K562 (cell line): Measurements from ENCODE around the gene DPP8. TPM values are rescaled to one million over a fixed set of nuclear protein-coding genes. Genes with fewer than 3 reads are reported as not detected.

ENCODE experiments used
- ATAC-seq: fragments of 200-7000 bp; cut with Tn5 transposase; 3 replicates; pipeline ENCODE4 v1.9.1; 2020; ENCODE audit warnings: moderate library complexity
- BruUV-seq: library from RNA; stranded (reverse); fragments of 400-500 nt; replicated peaks from 2 replicates; lab custom pipeline; 2021; lab: Mats Ljungman, UMichigan
- CTCF ChIA-PET: fragments of 300-600 bp; formaldehyde crosslinking; extraction: SDS; loops from one replicate; lab custom pipeline; 2021; ENCODE audit warnings: low intra/inter-chr PET ratio; lab: Yijun Ruan, JAX
- POLR2A ChIA-PET: fragments of 300-600, 350-650 bp; sonication (Branson Sonifier 250); formaldehyde crosslinking; extraction: SDS; loops from one replicate; lab custom pipeline; 2021; ENCODE audit warnings: antibody characterized with exemption, inconsistent platforms; lab: Yijun Ruan, JAX
- DNase-seq, 4 experiments: peaks; one replicate each; pipeline versions ENCODE4 v3.0.0 to v3.0.0-alpha.2; 2011 to 2018; ENCODE audit warnings: low spot score in 3 of 4, mixed read lengths in 3 of 4; ENCODE audit errors: extremely low read depth in 1 of 4
- FAIRE-seq: peaks from 2 replicates; lab custom pipeline; 2011; peaks lifted over from hg19 to GRCh38; lab: Jason Lieb, UNC
- H2AFZ ChIP-seq: 2 replicates; pipeline ENCODE4 v1.6.0; 2011; ENCODE audit warnings: low read depth, low read length, control low read depth, inconsistent platforms
- H3K27ac ChIP-seq: fragments of 200-600 bp; 3 replicates; pipeline ENCODE4 v1.8.0; 2011; ENCODE audit warnings: low read depth, mild to moderate bottlenecking, control low read depth, inconsistent platforms, low read length, moderate library complexity, mixed read lengths; ENCODE audit errors: extremely low read depth
- H3K27me3 ChIP-seq, 2 experiments: fragments of 300-600 bp in 1 of 2; 2 replicates in 1 of 2; 3 replicates in 1 of 2; pipeline versions ENCODE4 v1.6.0 to v1.8.0; 2011; ENCODE audit warnings: inconsistent platforms in 2 of 2, low read length in 2 of 2, mild to moderate bottlenecking in 1 of 2, mixed read lengths in 1 of 2, moderate library complexity in 1 of 2; ENCODE audit not compliant: control insufficient read depth in 2 of 2, insufficient read depth in 2 of 2
- H3K36me3 ChIP-seq: fragments of 300-600 bp; 3 replicates; pipeline ENCODE4 v1.8.0; 2011; ENCODE audit warnings: mild to moderate bottlenecking, low read length, inconsistent platforms; ENCODE audit not compliant: control insufficient read depth, insufficient read depth
- H3K4me1 ChIP-seq, 2 experiments: fragments of 200-600 bp in 1 of 2; replicated peaks in 1 of 2; 2 replicates in 1 of 2; 3 replicates in 1 of 2; pipeline versions ENCODE4 v1.5.1 to v1.8.0; 2011; ENCODE audit warnings: inconsistent platforms in 2 of 2, low read length in 2 of 2, mild to moderate bottlenecking in 1 of 2, mixed read lengths in 1 of 2, moderate library complexity in 1 of 2; ENCODE audit not compliant: control insufficient read depth in 2 of 2, insufficient read depth in 2 of 2
- H3K4me2 ChIP-seq: 2 replicates; pipeline ENCODE4 v1.6.1; 2011; ENCODE audit warnings: low read length, control low read depth, inconsistent platforms, mixed read lengths; ENCODE audit not compliant: insufficient read depth
- H3K4me3 ChIP-seq: fragments of 200-600 bp; sonication (generic), shearing (Covaris generic); 2 replicates; pipeline ENCODE4 v1.5.1; 2016; ENCODE audit warnings: control low read depth, inconsistent platforms
- H3K79me2 ChIP-seq: fragments of 200-600 bp; 3 replicates; pipeline ENCODE4 v1.8.0; 2011; ENCODE audit warnings: low read length, inconsistent platforms; ENCODE audit not compliant: control insufficient read depth, insufficient read depth
- H3K9ac ChIP-seq, 2 experiments: 2 replicates each; pipeline versions ENCODE4 v1.6.0 to v1.6.1; 2011; ENCODE audit warnings: low read depth in 2 of 2, low read length in 2 of 2, control low read depth in 1 of 2, inconsistent platforms in 1 of 2, mild to moderate bottlenecking in 1 of 2, mixed read lengths in 1 of 2; ENCODE audit not compliant: insufficient read depth in 1 of 2
- H3K9me1 ChIP-seq: one replicate; pipeline ENCODE4 v1.6.0; 2011; ENCODE audit warnings: inconsistent platforms, mild to moderate bottlenecking, low read length, moderate library complexity; ENCODE audit not compliant: control insufficient read depth, insufficient read depth
- H3K9me3 ChIP-seq: replicated peaks from 2 replicates; pipeline ENCODE4 v1.5.1; 2011; ENCODE audit warnings: low read depth, low read length, inconsistent platforms; ENCODE audit not compliant: control insufficient read depth, insufficient read depth
- H4K20me1 ChIP-seq: replicated peaks from 2 replicates; pipeline ENCODE4 v1.6.1; 2011; ENCODE audit warnings: low read length, inconsistent platforms, mixed read lengths; ENCODE audit not compliant: control insufficient read depth, insufficient read depth
- COPS2 ChIP-seq: fragments of 450-650 bp; conservative IDR thresholded peaks from 2 replicates; pipeline ENCODE4 v1.6.1; 2016; ENCODE audit warnings: mild to moderate bottlenecking, moderate library complexity
- CREB1 ChIP-seq, 2 experiments: sonication (generic) in 1 of 2; formaldehyde crosslinking in 1 of 2; IDR thresholded peaks; 2 replicates each; pipeline versions ENCODE4 v1.6.1 to v1.8.0; 2012 to 2022; ENCODE audit warnings: inconsistent platforms in 1 of 2, mild to moderate bottlenecking in 1 of 2, missing genetic modification reagents in 1 of 2, moderate library complexity in 1 of 2
- DACH1 ChIP-seq: fragments of 450-650 bp; IDR thresholded peaks from 2 replicates; pipeline ENCODE4 v1.6.1; 2018; ENCODE audit not compliant: partially characterized antibody
- ELF2 ChIP-seq: fragments of 250-450 bp; sonication (Bioruptor Pico); IDR thresholded peaks from 2 replicates; pipeline ENCODE4 v1.5.0; 2021; ENCODE audit warnings: mild to moderate bottlenecking
- NUFIP1 ChIP-seq: fragments of 450-650 bp; IDR thresholded peaks from 2 replicates; pipeline ENCODE4 v1.6.1; 2018; ENCODE audit not compliant: partially characterized antibody
- TRIM28 ChIP-seq: fragments of 450-650 bp; IDR thresholded peaks from 2 replicates; pipeline ENCODE4 v1.6.1; 2017
- ZFP1 ChIP-seq: fragments of 450-650 bp; formaldehyde crosslinking; IDR thresholded peaks from 2 replicates; pipeline ENCODE4 v1.4.0; 2020; ENCODE audit warnings: mild to moderate bottlenecking, mixed read lengths
- WGBS: fragments of 100-300 bp; shearing (Covaris generic); methylation state at CpG from one replicate; pipeline ENCODE4 v1.1.6; 2016; ENCODE audit warnings: low coverage, mixed read lengths; ENCODE audit not compliant: insufficient coverage; ENCODE audit errors: missing lambda C conversion rate; 5-methylcytosine and 5-hydroxymethylcytosine counted together
- in situ Hi-C: fragments of 300-500 bp; cut with MboI; formaldehyde crosslinking; loops from 4 replicates; pipeline ENCODE4 v1.15.0; 2018; ENCODE audit warnings: inconsistent platforms, mixed read lengths
- intact Hi-C: fragments of 100-400 bp; cut with micrococcal nuclease; formaldehyde crosslinking; loops from 2 replicates; pipeline ENCODE4 v1.14.2; 2022
- polyA plus RNA-seq, 8 experiments: library from polyadenylated mRNA; depleted of rRNA in 4 of 8; stranded (reverse) in 5 of 8; unstranded in 3 of 8; fragments of >200 nt; fragmentation: Nextera tagmentation in 2 of 8; fragmentation: Illumina TruSeq in 1 of 8; extraction: Ambion mirVana in 2 of 8; extraction: Trizol in 1 of 8; gene quantifications; 2 replicates each; pipeline versions ENCODE4 v1.2.1 to v1.2.3, GENCODE V29; 2011 to 2014; ENCODE audit warnings: inconsistent platforms in 1 of 8, missing spikeins in 1 of 8
- total RNA-seq, 7 experiments: library from RNA; depleted of rRNA in 6 of 7; stranded (reverse); fragments of >200 nt in 6 of 7; fragmentation: Illumina TruSeq in 2 of 7; extraction: Trizol in 2 of 7; gene quantifications; 2 replicates each; pipeline versions ENCODE4 v1.2.1 to v1.2.3, GENCODE V29; 2011 to 2021; ENCODE audit warnings: low replicate concordance in 1 of 7
- TF ChIP-seq, protein P1 (sequence below): fragments of 450-650 bp; formaldehyde crosslinking; IDR thresholded peaks from 2 replicates; pipeline ENCODE4 v1.4.0; 2022; ENCODE audit warnings: missing genetic modification characterization
- TF ChIP-seq, protein P2 (sequence below): IDR thresholded peaks from 2 replicates; pipeline ENCODE4 v1.6.1; 2011; ENCODE audit not compliant: insufficient read length; ENCODE audit errors: extremely low read depth
- TF ChIP-seq, protein P3 (sequence below): sonication (generic); formaldehyde crosslinking; IDR thresholded peaks from 2 replicates; pipeline ENCODE4 v1.8.1; 2023; ENCODE audit warnings: missing genetic modification reagents, mild to moderate bottlenecking, borderline replicate concordance
- TF ChIP-seq, protein P4 (sequence below): fragments of 250-450 bp; sonication (Bioruptor Pico); IDR thresholded peaks from 2 replicates; pipeline ENCODE4 v1.8.0; 2022; ENCODE audit warnings: moderate library complexity, mild to moderate bottlenecking, inconsistent platforms

Gene DPP8
- total and polyA plus RNA-seq, 9 of the 15 experiments (the other 6 are each of a cell fraction or from before 2014, with no cell fraction given): 5.5 to 36.7 (median 20.7) TPM

DNA sequence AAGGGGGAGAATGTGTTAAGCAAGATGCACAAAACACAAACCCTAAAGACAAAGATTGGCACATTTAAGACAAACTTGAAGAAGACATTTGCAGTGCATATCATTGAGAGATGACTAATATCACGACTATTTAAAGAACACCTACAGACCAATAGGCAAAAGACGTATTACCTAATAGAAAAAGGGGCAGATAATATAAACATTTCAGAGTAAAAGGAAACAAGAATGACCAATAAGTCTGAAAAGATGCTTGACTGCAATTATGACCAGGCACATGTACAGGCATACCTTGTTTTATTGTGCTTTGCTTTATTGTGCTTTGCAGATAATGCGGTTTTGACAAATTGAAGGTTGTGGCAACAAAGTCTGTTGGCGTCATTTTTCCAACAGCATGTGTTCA, 17.7 kb upstream of the DPP8 start:
- Histone ChIP-seq H4K20me1 (peaks cover 29% of the 10 kb centered on the region), H3K9ac (no peak overlapping the region), H3K4me2 (no peak overlapping the region), H3K9me3 (no peaks in the 10 kb centered on the region), H3K79me2 (peaks cover 93% of the 10 kb centered on the region), H3K27me3 (no peaks in the 10 kb centered on the region), H3K27ac (no peak overlapping the region), H3K9me1 (no peaks in the 10 kb centered on the region), H3K4me1 (peaks cover 16% of the 10 kb centered on the region in 2 experiments; a peak in 4 of 5 replicates), H3K36me3 (peaks cover 45% of the 10 kb centered on the region; the same call in 2 of the 3 replicates), H3K4me3 (no peak overlapping the region), H2AFZ (no peak overlapping the region)
- DNase-seq (no peak), FAIRE-seq (no peak), ATAC-seq (no peak)
- POLR2A ChIA-PET: no interaction called here
- intact Hi-C loops (no loop called here), in situ Hi-C loops (no loop called here)
- WGBS: 99% methylated on average over 4 of the region's 4 CpGs
- CTCF ChIA-PET: no interaction called here
- TF ChIP-seq, protein P1, sequence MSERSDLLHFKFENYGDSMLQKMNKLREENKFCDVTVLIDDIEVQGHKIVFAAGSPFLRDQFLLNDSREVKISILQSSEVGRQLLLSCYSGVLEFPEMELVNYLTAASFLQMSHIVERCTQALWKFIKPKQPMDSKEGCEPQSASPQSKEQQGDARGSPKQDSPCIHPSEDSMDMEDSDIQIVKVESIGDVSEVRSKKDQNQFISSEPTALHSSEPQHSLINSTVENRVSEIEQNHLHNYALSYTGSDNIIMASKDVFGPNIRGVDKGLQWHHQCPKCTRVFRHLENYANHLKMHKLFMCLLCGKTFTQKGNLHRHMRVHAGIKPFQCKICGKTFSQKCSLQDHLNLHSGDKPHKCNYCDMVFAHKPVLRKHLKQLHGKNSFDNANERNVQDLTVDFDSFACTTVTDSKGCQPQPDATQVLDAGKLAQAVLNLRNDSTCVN (CRISPR knock-in tag): no peak
- TF ChIP-seq, protein P2, sequence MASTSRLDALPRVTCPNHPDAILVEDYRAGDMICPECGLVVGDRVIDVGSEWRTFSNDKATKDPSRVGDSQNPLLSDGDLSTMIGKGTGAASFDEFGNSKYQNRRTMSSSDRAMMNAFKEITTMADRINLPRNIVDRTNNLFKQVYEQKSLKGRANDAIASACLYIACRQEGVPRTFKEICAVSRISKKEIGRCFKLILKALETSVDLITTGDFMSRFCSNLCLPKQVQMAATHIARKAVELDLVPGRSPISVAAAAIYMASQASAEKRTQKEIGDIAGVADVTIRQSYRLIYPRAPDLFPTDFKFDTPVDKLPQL: no peak
- TF ChIP-seq DACH1 (no peak), COPS2 (no peak), CREB1 (IDR thresholded peaks at IDR 0.05) (no peak), CREB1 (CRISPR knock-in tag; IDR thresholded peaks at IDR 0.05) (no peak), NUFIP1 (no peak), ZFP1 (CRISPR knock-in tag) (no peak), TRIM28 (no peak), ELF2 (CRISPR knock-in tag) (no peak)
- TF ChIP-seq, protein P3, sequence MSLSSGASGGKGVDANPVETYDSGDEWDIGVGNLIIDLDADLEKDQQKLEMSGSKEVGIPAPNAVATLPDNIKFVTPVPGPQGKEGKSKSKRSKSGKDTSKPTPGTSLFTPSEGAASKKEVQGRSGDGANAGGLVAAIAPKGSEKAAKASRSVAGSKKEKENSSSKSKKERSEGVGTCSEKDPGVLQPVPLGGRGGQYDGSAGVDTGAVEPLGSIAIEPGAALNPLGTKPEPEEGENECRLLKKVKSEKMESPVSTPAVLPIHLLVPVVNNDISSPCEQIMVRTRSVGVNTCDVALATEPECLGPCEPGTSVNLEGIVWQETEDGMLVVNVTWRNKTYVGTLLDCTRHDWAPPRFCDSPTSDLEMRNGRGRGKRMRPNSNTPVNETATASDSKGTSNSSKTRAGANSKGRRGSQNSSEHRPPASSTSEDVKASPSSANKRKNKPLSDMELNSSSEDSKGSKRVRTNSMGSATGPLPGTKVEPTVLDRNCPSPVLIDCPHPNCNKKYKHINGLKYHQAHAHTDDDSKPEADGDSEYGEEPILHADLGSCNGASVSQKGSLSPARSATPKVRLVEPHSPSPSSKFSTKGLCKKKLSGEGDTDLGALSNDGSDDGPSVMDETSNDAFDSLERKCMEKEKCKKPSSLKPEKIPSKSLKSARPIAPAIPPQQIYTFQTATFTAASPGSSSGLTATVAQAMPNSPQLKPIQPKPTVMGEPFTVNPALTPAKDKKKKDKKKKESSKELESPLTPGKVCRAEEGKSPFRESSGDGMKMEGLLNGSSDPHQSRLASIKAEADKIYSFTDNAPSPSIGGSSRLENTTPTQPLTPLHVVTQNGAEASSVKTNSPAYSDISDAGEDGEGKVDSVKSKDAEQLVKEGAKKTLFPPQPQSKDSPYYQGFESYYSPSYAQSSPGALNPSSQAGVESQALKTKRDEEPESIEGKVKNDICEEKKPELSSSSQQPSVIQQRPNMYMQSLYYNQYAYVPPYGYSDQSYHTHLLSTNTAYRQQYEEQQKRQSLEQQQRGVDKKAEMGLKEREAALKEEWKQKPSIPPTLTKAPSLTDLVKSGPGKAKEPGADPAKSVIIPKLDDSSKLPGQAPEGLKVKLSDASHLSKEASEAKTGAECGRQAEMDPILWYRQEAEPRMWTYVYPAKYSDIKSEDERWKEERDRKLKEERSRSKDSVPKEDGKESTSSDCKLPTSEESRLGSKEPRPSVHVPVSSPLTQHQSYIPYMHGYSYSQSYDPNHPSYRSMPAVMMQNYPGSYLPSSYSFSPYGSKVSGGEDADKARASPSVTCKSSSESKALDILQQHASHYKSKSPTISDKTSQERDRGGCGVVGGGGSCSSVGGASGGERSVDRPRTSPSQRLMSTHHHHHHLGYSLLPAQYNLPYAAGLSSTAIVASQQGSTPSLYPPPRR (CRISPR knock-in tag): no peak
- TF ChIP-seq, protein P4, sequence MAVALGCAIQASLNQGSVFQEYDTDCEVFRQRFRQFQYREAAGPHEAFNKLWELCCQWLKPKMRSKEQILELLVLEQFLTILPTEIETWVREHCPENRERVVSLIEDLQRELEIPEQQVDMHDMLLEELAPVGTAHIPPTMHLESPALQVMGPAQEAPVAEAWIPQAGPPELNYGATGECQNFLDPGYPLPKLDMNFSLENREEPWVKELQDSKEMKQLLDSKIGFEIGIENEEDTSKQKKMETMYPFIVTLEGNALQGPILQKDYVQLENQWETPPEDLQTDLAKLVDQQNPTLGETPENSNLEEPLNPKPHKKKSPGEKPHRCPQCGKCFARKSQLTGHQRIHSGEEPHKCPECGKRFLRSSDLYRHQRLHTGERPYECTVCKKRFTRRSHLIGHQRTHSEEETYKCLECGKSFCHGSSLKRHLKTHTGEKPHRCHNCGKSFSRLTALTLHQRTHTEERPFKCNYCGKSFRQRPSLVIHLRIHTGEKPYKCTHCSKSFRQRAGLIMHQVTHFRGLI: no peak
- BruUV-seq: no TSS peak
